Hepatocyte (in vitro differentiated cells): ENCODE data around the gene STON1.

Experiments
- EZH2 ChIP-seq: fragments of 200-600 bp; sonication (generic); IDR thresholded peaks from 2 replicates; pipeline ENCODE4 v1.6.1; 2016; ENCODE audit warnings: antibody characterized with exemption, mild to moderate bottlenecking, borderline replicate concordance
- EZH2phosphoT487 ChIP-seq: fragments of 200-600 bp; sonication (generic); IDR thresholded peaks from one replicate; pipeline ENCODE4 v1.6.1; 2018; ENCODE audit warnings: antibody characterized with exemption, mild to moderate bottlenecking, low read depth, moderate library complexity; ENCODE audit not compliant: unreplicated experiment, severe bottlenecking
- TF ChIP-seq, protein P1 (sequence below): fragments of 200-600 bp; sonication (generic); IDR thresholded peaks from 2 replicates; pipeline ENCODE4 v1.5.1; 2016; ENCODE audit warnings: antibody characterized with exemption, mild to moderate bottlenecking; ENCODE audit not compliant: poor library complexity

DNA sequence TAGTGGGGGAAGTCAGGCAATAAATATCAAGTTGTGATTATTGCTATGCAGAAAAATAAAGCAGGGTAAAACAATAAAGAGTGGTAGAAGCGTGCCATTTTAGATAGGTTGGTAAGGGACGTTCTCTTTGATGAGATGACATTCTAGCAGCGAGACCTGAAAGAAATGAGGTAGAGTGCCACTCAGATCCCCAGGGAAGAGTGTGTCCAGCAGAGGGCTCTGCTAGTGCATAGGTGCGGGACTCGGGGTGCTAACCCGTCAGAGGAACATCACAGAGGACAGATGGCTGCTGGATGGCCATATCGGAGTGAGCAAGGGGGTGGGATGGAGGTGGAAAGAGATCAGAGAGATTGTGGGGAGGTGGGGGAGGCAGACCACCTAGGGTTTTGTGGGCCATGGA lies 71.4 kb downstream of the STON1 start:
- TF ChIP-seq, protein P1, sequence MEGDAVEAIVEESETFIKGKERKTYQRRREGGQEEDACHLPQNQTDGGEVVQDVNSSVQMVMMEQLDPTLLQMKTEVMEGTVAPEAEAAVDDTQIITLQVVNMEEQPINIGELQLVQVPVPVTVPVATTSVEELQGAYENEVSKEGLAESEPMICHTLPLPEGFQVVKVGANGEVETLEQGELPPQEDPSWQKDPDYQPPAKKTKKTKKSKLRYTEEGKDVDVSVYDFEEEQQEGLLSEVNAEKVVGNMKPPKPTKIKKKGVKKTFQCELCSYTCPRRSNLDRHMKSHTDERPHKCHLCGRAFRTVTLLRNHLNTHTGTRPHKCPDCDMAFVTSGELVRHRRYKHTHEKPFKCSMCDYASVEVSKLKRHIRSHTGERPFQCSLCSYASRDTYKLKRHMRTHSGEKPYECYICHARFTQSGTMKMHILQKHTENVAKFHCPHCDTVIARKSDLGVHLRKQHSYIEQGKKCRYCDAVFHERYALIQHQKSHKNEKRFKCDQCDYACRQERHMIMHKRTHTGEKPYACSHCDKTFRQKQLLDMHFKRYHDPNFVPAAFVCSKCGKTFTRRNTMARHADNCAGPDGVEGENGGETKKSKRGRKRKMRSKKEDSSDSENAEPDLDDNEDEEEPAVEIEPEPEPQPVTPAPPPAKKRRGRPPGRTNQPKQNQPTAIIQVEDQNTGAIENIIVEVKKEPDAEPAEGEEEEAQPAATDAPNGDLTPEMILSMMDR = peak; percentile 55
- no peak for TF ChIP-seq EZH2phosphoT487
- no peak for TF ChIP-seq EZH2
